Body of pancreas (tissue), 4 donors: ENCODE data around the gene COX5B.

Source experiments
- POLR2A ChIP-seq, 3 donors: fragments of 450-650 bp; IDR thresholded peaks; one replicate each; pipeline ENCODE4 v1.6.1; 2016; ENCODE audit warnings: antibody characterized with exemption in 3 of 3, mild to moderate bottlenecking in 2 of 3
- TF ChIP-seq, protein P1 (sequence below), 7 experiments: fragments of 450-650 bp in 4 of 7; fragments of 200-600 bp in 3 of 7; sonication (generic) in 3 of 7; IDR thresholded peaks; one replicate each; pipeline ENCODE4 v1.5.1; 2016 to 2019; ENCODE audit warnings: antibody characterized with exemption in 7 of 7

DNA sequence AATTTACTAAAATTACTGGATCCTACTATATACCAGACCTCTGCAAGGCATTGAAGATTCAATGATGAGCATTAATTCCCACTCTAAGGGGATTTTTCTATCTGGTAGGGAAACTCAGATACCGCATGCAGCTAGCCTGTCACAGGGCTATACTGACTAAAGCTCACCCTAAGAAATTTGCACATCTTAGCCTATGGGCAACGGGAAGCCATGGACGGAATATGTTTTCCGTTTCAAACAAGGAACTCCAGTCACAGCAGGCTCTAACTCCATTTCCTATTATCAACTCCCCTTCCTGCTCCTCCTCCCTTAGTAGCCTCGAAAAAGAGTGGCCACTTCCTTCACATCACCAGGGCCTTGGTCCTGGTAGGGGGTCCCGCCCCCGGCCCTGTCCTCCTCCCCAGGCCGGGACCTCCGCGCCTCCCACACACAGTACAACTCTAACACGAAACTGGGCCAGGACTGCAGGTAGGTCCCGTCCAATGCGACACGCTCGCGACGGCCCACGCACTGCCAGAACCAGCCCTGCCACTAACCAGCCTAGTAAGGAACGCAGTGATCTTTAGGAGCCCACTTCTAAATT is 659 bp upstream of the COX5B start:
- TF ChIP-seq POLR2A (IDR thresholded peaks at IDR 0.05) = no peak
- TF ChIP-seq, protein P1, sequence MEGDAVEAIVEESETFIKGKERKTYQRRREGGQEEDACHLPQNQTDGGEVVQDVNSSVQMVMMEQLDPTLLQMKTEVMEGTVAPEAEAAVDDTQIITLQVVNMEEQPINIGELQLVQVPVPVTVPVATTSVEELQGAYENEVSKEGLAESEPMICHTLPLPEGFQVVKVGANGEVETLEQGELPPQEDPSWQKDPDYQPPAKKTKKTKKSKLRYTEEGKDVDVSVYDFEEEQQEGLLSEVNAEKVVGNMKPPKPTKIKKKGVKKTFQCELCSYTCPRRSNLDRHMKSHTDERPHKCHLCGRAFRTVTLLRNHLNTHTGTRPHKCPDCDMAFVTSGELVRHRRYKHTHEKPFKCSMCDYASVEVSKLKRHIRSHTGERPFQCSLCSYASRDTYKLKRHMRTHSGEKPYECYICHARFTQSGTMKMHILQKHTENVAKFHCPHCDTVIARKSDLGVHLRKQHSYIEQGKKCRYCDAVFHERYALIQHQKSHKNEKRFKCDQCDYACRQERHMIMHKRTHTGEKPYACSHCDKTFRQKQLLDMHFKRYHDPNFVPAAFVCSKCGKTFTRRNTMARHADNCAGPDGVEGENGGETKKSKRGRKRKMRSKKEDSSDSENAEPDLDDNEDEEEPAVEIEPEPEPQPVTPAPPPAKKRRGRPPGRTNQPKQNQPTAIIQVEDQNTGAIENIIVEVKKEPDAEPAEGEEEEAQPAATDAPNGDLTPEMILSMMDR (IDR thresholded peaks at IDR 0.05) = no peak
